ENCODE results near the gene IDE. TPM values are rescaled to one million over a fixed set of nuclear protein-coding genes. Genes with fewer than 3 reads are reported as not detected.
"Not testable (repeated sequence)": the region's sequence is repeated elsewhere in the genome, so short reads cannot be mapped to it uniquely, and the experiment has no call there.

The IDE gene
- total RNA-seq, 1 donor from 2014 or later, result 19.6 TPM

DNA sequence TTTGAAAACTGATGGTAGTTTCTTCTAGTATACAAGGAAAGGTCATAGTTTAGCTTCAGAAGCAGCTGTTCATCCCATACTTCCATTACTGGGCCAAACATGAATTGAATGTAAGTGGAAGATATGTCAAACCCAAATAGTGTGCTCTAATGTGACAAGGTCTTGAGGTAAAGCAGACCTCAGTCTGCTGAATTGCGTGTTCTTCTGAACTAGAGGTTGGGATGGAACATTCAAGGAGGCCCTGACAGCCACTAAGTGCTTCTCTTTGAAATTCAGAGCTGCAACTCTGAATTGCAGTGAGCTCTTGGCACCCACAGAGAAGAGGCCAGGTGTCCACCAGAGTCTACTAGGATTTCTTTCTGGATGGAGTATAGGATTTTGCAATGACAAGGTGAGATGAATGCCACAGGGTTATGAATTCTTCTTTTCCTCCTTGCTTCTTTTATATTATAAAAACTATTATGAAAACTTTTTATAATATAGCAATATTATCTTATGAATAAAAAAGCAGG is 98.5 kb downstream of the IDE start:
- no peak overlapping the region for H3K4me3 ChIP-seq (ENCODE audit: low read depth, low read length)
- TF ChIP-seq, protein P1, sequence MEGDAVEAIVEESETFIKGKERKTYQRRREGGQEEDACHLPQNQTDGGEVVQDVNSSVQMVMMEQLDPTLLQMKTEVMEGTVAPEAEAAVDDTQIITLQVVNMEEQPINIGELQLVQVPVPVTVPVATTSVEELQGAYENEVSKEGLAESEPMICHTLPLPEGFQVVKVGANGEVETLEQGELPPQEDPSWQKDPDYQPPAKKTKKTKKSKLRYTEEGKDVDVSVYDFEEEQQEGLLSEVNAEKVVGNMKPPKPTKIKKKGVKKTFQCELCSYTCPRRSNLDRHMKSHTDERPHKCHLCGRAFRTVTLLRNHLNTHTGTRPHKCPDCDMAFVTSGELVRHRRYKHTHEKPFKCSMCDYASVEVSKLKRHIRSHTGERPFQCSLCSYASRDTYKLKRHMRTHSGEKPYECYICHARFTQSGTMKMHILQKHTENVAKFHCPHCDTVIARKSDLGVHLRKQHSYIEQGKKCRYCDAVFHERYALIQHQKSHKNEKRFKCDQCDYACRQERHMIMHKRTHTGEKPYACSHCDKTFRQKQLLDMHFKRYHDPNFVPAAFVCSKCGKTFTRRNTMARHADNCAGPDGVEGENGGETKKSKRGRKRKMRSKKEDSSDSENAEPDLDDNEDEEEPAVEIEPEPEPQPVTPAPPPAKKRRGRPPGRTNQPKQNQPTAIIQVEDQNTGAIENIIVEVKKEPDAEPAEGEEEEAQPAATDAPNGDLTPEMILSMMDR (conservative IDR thresholded peaks at IDR 0.05; ENCODE audit: low read depth, low read length), result no peak
- DNase-seq (ENCODE audit: low read depth), result no peak

DNA sequence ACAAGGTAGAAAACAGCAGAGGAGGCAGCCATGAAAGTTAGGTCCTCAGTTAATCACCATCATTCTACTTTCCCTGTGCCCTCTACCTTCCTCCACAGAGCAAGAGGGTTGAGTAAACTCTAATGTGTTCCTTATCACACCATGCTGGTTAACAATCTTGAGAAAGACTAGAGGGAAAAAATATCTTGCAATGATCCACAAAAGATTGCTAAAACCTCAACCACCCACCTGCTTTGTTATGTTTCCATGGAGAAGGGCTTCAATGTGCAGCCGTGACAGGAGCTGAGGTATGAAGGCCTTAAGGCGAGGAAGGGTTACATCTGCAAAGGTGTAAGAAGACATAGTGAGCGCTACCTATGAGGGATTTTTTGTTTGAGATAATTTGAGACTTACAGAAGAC is 103.9 kb downstream of the IDE start:
- TF ChIP-seq, protein P1 (conservative IDR thresholded peaks at IDR 0.05; ENCODE audit: low read depth, low read length), result no peak
- no peak for DNase-seq (ENCODE audit: low read depth)

DNA sequence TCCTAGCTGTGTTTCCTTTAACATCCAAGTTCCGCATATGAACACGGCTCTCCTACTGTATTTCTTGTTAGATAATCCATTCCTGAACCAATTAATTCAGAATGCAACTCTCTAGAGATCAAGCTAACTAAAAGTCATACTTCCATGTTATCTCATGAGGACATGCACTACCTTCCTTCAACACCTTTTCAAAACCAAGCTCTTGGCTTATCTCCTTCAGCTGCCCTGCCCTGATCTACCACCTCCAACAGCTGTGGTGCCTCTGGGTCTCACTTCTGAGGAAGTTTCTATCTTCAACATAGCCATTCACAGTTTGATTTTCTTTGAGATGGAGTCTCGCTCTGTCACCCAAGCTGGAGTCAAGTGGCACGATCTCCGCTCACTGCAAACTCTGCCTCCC is 109.5 kb downstream of the IDE start:
- DNase-seq (ENCODE audit: low read depth), result no peak
- TF ChIP-seq, protein P1 (conservative IDR thresholded peaks at IDR 0.05; ENCODE audit: low read depth, low read length), result no peak
- H3K4me3 ChIP-seq (ENCODE audit: low read depth, low read length), result no peak overlapping the region

More for the DNA sequence above, 103.9 kb downstream of the IDE start:
- H3K4me3 ChIP-seq (ENCODE audit: low read depth, low read length), result no peak overlapping the region

DNA sequence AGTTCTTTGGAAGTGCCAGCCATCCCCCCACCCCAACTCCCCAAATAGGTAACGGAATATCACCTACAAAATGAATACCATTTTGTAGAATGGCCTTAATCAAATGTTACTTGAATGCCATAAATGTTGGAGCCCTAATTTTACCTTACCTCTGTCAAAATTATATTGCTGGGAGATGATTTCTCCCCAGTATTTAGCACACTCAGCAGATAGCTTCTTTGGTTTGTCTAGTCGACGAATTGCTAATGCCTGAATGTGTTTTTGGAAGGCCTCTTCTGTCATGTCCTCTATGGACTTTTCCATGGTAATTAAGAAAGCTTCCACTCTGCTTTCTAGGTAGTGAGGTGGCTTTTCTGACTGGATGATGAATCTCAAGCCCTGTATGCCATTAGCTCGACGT is 110.3 kb downstream of the IDE start:
- TF ChIP-seq, protein P1 (conservative IDR thresholded peaks at IDR 0.05; ENCODE audit: low read depth, low read length), result no peak
- no peak for DNase-seq (ENCODE audit: low read depth)
- no peak overlapping the region for H3K4me3 ChIP-seq (ENCODE audit: low read depth, low read length)

DNA sequence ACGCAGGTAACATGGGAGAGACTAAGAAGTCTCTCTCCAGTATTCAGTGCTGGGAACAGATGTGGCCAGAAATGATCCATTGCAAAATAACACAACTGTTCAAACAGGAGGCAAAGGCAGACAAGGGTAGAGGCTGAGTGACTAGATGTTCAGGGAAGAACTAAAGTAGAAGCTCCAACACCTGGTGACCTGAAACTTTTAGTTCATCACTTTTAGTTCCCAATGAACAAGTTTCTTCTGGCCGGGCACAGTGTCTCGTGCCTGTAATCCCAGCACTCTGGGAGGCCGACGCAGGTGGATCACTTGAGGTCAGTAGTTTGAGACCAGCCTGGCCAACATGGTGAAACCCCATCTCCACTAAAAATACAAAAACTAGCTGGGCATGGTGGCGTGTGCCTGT is 118.9 kb downstream of the IDE start:
- not testable (repeated sequence) for DNase-seq (ENCODE audit: low read depth); H3K4me3 ChIP-seq (ENCODE audit: low read depth, low read length)

DNA sequence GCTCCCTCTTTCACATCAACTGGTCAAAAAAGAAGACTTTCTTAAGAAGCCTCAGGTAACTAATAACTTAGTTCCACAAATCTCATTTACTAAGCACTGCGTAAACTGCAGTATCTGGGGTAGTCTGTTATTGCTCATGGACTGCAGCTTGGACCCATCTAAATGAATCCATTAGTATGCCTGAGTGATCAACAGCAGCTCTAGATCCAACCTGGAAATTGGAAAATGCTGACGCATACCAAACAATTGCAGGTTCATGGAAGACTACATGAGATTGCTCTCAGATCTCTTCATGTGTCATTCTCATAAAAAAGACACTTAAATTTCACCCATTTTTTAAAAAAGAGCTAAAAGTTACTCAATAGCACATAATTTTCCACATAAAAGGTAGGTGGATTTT is 121.6 kb downstream of the IDE start:
- no peak overlapping the region for H3K4me3 ChIP-seq (ENCODE audit: low read depth, low read length)
- TF ChIP-seq, protein P1 (conservative IDR thresholded peaks at IDR 0.05; ENCODE audit: low read depth, low read length), result no peak
- no peak for DNase-seq (ENCODE audit: low read depth)

DNA sequence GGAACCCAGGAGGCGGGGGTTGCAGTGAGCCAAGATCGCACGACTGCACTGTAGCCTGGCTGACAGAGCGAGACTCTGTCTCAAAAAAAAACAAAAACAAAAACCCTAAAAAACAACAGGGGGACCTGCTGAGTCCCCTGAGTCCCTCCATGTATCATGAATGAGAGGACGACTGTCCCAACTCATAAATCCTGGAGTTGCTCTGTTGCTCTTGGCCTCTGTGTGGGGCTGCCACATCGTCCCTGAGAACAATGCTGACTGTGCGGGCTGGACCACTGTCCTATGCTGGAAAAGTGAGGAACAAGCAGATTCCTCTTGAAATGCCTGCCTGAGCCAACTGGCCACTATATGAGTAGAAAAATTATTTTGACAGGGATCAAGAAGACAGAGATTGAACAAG is 122.5 kb downstream of the IDE start:
- H3K4me3 ChIP-seq (ENCODE audit: low read depth, low read length), result no peak overlapping the region
- DNase-seq (ENCODE audit: low read depth), result no peak
- TF ChIP-seq, protein P1 (conservative IDR thresholded peaks at IDR 0.05; ENCODE audit: low read depth, low read length), result no peak

All from epithelial cell of proximal tubule (primary cell).